ENCODE results near the gene SUMO2. TPM values are rescaled to one million over a fixed set of nuclear protein-coding genes. Genes with fewer than 3 reads are reported as not detected.

The SUMO2 gene
- 650 to 764 TPM (median 757 TPM) in 3 replicates for total RNA-seq (2021)
- Bru-seq, nascent RNA, result percentile 95 among the genes with signal in this experiment
- long read RNA-seq, experiment 1, transcript SUMO2-202 (4 exons, 3,190 nt), result major isoform, 595 of 655 reads
- long read RNA-seq, experiment 1, transcript SUMO2-203 (4 exons, 490 nt), result minor isoform, 22 of 655 reads
- long read RNA-seq, experiment 1, partial matches to known transcripts, result 12 of 655 reads
- long read RNA-seq, experiment 1, other reads (novel, unspliced or antisense), result 22 of 655 reads
- long read RNA-seq, experiment 2, transcript SUMO2-203 (4 exons, 490 nt), result minor isoform, 9 of 930 reads
- long read RNA-seq, experiment 2, transcript SUMO2-202 (4 exons, 3,190 nt), result major isoform, 764 of 930 reads
- long read RNA-seq, experiment 2, partial matches to known transcripts, result 36 of 930 reads
- long read RNA-seq, experiment 2, other reads (novel, unspliced or antisense), result 118 of 930 reads
- long read RNA-seq, experiment 3, transcript SUMO2-202 (4 exons, 3,190 nt), result major isoform, 946 of 979 reads
- long read RNA-seq, experiment 3, partial matches to known transcripts, result 19 of 979 reads
- long read RNA-seq, experiment 3, other reads (novel, unspliced or antisense), result 10 of 979 reads

GRCh38 chr17:75182569-75183436 is at the start of gene SUMO2:
TSS of gene SUMO2 (minus strand) at chr17:75182959. CDS start at chr17:75182834, 125 bp downstream.
- peaks cover 31% of the 10 kb centered on the region for H3K36me3 Mint-ChIP-seq
- H3K27me3 Mint-ChIP-seq (ENCODE audit: low read depth), result no peaks in the 10 kb centered on the region
- H3K27ac Mint-ChIP-seq, result peak within 1 kb of the TSS; percentile 96
- DNase-seq (ENCODE audit: low spot score) (peak; percentile 95), ATAC-seq (peak; percentile 79)
- POLR2A ChIA-PET, result interaction anchor here (0.6 to 0.9 kb wide), 2 partner anchors 23 to 28 kb away, joined by 3 to 4 read pairs; partner anchors contain the start of gene NUP85
- CTCF ChIA-PET, result interaction anchor here (1.0 to 2.1 kb wide), 5 partner anchors 11 to 88 kb away, joined by 3 to 14 read pairs (median 7); partner anchors contain the start of gene MIF4GD
- peaks cover 26% of the 10 kb centered on the region for H3K4me1 Mint-ChIP-seq
- H3K9me3 Mint-ChIP-seq, result no peaks in the 10 kb centered on the region
- peak within 1 kb of the TSS; percentile 92 for H3K4me3 Mint-ChIP-seq
- TF ChIP-seq ZNF138 (CRISPR knock-in tag; conservative IDR thresholded peaks at IDR 0.05) (no peak), TP53 (CRISPR knock-in tag; IDR thresholded peaks at IDR 0.05) (0 out of 2 replicates have a peak, but pooled peaks have one; percentile 18), ZSCAN18 (CRISPR knock-in tag; IDR thresholded peaks at IDR 0.05) (peak; percentile 8; the same call in 1 of the 2 replicates), E2F4 (CRISPR knock-in tag; IDR thresholded peaks at IDR 0.05; ENCODE audit: borderline replicate concordance, low read depth) (0 out of 2 replicates have a peak, but pooled peaks have one; percentile 30), ZBTB21 (CRISPR knock-in tag; IDR thresholded peaks at IDR 0.05; ENCODE audit: borderline replicate concordance) (0 out of 2 replicates have a peak, but pooled peaks have one; percentile 47), ZNF317 (CRISPR knock-in tag; IDR thresholded peaks at IDR 0.05; ENCODE audit: borderline replicate concordance, low read depth) (no peak), NFYB (CRISPR knock-in tag; conservative IDR thresholded peaks at IDR 0.05; ENCODE audit: low read depth) (peak; percentile 84)
- TF ChIP-seq, protein P1, sequence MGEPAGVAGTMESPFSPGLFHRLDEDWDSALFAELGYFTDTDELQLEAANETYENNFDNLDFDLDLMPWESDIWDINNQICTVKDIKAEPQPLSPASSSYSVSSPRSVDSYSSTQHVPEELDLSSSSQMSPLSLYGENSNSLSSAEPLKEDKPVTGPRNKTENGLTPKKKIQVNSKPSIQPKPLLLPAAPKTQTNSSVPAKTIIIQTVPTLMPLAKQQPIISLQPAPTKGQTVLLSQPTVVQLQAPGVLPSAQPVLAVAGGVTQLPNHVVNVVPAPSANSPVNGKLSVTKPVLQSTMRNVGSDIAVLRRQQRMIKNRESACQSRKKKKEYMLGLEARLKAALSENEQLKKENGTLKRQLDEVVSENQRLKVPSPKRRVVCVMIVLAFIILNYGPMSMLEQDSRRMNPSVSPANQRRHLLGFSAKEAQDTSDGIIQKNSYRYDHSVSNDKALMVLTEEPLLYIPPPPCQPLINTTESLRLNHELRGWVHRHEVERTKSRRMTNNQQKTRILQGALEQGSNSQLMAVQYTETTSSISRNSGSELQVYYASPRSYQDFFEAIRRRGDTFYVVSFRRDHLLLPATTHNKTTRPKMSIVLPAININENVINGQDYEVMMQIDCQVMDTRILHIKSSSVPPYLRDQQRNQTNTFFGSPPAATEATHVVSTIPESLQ (CRISPR knock-in tag; IDR thresholded peaks at IDR 0.05), result no peak
- TF ChIP-seq, protein P2, sequence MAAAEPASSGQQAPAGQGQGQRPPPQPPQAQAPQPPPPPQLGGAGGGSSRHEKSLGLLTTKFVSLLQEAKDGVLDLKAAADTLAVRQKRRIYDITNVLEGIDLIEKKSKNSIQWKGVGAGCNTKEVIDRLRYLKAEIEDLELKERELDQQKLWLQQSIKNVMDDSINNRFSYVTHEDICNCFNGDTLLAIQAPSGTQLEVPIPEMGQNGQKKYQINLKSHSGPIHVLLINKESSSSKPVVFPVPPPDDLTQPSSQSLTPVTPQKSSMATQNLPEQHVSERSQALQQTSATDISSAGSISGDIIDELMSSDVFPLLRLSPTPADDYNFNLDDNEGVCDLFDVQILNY (CRISPR knock-in tag; IDR thresholded peaks at IDR 0.05), result peak; percentile 17; the same call in 1 of the 2 replicates
- TF ChIP-seq, protein P3, sequence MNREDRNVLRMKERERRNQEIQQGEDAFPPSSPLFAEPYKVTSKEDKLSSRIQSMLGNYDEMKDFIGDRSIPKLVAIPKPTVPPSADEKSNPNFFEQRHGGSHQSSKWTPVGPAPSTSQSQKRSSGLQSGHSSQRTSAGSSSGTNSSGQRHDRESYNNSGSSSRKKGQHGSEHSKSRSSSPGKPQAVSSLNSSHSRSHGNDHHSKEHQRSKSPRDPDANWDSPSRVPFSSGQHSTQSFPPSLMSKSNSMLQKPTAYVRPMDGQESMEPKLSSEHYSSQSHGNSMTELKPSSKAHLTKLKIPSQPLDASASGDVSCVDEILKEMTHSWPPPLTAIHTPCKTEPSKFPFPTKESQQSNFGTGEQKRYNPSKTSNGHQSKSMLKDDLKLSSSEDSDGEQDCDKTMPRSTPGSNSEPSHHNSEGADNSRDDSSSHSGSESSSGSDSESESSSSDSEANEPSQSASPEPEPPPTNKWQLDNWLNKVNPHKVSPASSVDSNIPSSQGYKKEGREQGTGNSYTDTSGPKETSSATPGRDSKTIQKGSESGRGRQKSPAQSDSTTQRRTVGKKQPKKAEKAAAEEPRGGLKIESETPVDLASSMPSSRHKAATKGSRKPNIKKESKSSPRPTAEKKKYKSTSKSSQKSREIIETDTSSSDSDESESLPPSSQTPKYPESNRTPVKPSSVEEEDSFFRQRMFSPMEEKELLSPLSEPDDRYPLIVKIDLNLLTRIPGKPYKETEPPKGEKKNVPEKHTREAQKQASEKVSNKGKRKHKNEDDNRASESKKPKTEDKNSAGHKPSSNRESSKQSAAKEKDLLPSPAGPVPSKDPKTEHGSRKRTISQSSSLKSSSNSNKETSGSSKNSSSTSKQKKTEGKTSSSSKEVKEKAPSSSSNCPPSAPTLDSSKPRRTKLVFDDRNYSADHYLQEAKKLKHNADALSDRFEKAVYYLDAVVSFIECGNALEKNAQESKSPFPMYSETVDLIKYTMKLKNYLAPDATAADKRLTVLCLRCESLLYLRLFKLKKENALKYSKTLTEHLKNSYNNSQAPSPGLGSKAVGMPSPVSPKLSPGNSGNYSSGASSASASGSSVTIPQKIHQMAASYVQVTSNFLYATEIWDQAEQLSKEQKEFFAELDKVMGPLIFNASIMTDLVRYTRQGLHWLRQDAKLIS (CRISPR knock-in tag; IDR thresholded peaks at IDR 0.05; ENCODE audit: borderline replicate concordance), result no peak
- TF ChIP-seq, protein P4, sequence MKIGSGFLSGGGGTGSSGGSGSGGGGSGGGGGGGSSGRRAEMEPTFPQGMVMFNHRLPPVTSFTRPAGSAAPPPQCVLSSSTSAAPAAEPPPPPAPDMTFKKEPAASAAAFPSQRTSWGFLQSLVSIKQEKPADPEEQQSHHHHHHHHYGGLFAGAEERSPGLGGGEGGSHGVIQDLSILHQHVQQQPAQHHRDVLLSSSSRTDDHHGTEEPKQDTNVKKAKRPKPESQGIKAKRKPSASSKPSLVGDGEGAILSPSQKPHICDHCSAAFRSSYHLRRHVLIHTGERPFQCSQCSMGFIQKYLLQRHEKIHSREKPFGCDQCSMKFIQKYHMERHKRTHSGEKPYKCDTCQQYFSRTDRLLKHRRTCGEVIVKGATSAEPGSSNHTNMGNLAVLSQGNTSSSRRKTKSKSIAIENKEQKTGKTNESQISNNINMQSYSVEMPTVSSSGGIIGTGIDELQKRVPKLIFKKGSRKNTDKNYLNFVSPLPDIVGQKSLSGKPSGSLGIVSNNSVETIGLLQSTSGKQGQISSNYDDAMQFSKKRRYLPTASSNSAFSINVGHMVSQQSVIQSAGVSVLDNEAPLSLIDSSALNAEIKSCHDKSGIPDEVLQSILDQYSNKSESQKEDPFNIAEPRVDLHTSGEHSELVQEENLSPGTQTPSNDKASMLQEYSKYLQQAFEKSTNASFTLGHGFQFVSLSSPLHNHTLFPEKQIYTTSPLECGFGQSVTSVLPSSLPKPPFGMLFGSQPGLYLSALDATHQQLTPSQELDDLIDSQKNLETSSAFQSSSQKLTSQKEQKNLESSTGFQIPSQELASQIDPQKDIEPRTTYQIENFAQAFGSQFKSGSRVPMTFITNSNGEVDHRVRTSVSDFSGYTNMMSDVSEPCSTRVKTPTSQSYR (CRISPR knock-in tag; IDR thresholded peaks at IDR 0.05), result peak; percentile 70; the same call in 1 of the 2 replicates
- TF ChIP-seq, protein P5, sequence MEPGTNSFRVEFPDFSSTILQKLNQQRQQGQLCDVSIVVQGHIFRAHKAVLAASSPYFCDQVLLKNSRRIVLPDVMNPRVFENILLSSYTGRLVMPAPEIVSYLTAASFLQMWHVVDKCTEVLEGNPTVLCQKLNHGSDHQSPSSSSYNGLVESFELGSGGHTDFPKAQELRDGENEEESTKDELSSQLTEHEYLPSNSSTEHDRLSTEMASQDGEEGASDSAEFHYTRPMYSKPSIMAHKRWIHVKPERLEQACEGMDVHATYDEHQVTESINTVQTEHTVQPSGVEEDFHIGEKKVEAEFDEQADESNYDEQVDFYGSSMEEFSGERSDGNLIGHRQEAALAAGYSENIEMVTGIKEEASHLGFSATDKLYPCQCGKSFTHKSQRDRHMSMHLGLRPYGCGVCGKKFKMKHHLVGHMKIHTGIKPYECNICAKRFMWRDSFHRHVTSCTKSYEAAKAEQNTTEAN (CRISPR knock-in tag; IDR thresholded peaks at IDR 0.05), result 0 out of 2 replicates have a peak, but pooled peaks have one; percentile 32
- TF ChIP-seq, protein P6, sequence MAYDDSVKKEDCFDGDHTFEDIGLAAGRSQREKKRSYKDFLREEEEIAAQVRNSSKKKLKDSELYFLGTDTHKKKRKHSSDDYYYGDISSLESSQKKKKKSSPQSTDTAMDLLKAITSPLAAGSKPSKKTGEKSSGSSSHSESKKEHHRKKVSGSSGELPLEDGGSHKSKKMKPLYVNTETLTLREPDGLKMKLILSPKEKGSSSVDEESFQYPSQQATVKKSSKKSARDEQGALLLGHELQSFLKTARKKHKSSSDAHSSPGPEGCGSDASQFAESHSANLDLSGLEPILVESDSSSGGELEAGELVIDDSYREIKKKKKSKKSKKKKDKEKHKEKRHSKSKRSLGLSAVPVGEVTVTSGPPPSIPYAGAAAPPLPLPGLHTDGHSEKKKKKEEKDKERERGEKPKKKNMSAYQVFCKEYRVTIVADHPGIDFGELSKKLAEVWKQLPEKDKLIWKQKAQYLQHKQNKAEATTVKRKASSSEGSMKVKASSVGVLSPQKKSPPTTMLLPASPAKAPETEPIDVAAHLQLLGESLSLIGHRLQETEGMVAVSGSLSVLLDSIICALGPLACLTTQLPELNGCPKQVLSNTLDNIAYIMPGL (CRISPR knock-in tag; IDR thresholded peaks at IDR 0.05), result peak; percentile 70; the same call in 1 of the 2 replicates
- TF ChIP-seq, protein P7, sequence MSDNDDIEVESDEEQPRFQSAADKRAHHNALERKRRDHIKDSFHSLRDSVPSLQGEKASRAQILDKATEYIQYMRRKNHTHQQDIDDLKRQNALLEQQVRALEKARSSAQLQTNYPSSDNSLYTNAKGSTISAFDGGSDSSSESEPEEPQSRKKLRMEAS (CRISPR knock-in tag; IDR thresholded peaks at IDR 0.05), result 0 out of 2 replicates have a peak, but pooled peaks have one; percentile 21
